HepG2 (cell line): ENCODE results near the gene CSDE1. TPM values are rescaled to one million over a fixed set of nuclear protein-coding genes. Genes with fewer than 3 reads are reported as not detected.
A peak's percentile ranks its signal among the peaks of the same experiment; 100 is the strongest.

Experiments
- HNF1A ChIP-seq, 2 experiments: sonication (generic) in 1 of 2; formaldehyde crosslinking in 1 of 2; IDR thresholded peaks; 2 replicates each; pipeline versions ENCODE4 v1.4.0 to v1.6.1; 2016 to 2020; ENCODE audit warnings: borderline replicate concordance in 1 of 2, low read depth in 1 of 2, mild to moderate bottlenecking in 1 of 2, missing genetic modification reagents in 1 of 2
- JUNB ChIP-seq: sonication (generic); formaldehyde crosslinking; IDR thresholded peaks from 2 replicates; pipeline ENCODE4 v1.8.0; 2022; ENCODE audit warnings: missing genetic modification reagents, mild to moderate bottlenecking, borderline replicate concordance
- KLF6 ChIP-seq: IDR thresholded peaks from 2 replicates; pipeline ENCODE4 v1.8.0; 2016; ENCODE audit warnings: missing biosample characterization, missing genetic modification reagents
- PBX3 ChIP-seq: sonication (generic); formaldehyde crosslinking; IDR thresholded peaks from 2 replicates; pipeline ENCODE4 v1.8.1; 2023; ENCODE audit warnings: missing genetic modification reagents, inconsistent platforms, borderline replicate concordance
- PRMT3 ChIP-seq: sonication (generic); formaldehyde crosslinking; IDR thresholded peaks from 2 replicates; pipeline ENCODE4 v1.8.1; 2022; ENCODE audit warnings: low read depth, mild to moderate bottlenecking, moderate library complexity, missing genetic modification reagents, borderline replicate concordance
- RFXAP ChIP-seq: sonication (generic); formaldehyde crosslinking; IDR thresholded peaks from 2 replicates; pipeline ENCODE4 v1.4.0; 2020; ENCODE audit warnings: missing genetic modification reagents, borderline replicate concordance
- TP53 ChIP-seq: sonication (generic); formaldehyde crosslinking; conservative IDR thresholded peaks from 2 replicates; pipeline ENCODE4 v1.4.0; 2020; ENCODE audit warnings: missing genetic modification reagents
- TRIM22 ChIP-seq: fragments of 450-650 bp; IDR thresholded peaks from 2 replicates; pipeline ENCODE4 v1.6.1; 2017
- ZBED4 ChIP-seq: sonication (generic); formaldehyde crosslinking; IDR thresholded peaks from 2 replicates; pipeline ENCODE4 v1.4.0; 2020; ENCODE audit warnings: missing genetic modification reagents, borderline replicate concordance
- ZFYVE20 ChIP-seq: sonication (generic); formaldehyde crosslinking; IDR thresholded peaks from 2 replicates; pipeline ENCODE4 v1.8.0; 2023; ENCODE audit warnings: low read depth, mild to moderate bottlenecking, moderate library complexity, missing genetic modification reagents, borderline replicate concordance
- ZNF124 ChIP-seq: sonication (generic); formaldehyde crosslinking; IDR thresholded peaks from 2 replicates; pipeline ENCODE4 v1.4.0; 2020; ENCODE audit warnings: missing genetic modification reagents
- ZNF329 ChIP-seq: sonication (generic); formaldehyde crosslinking; IDR thresholded peaks from 2 replicates; pipeline ENCODE4 v1.9.0; 2021; ENCODE audit warnings: low read depth, mild to moderate bottlenecking, missing genetic modification reagents
- ZNF496 ChIP-seq: sonication (generic); formaldehyde crosslinking; IDR thresholded peaks from 2 replicates; pipeline ENCODE4 v1.8.1; 2023; ENCODE audit warnings: mild to moderate bottlenecking, moderate library complexity, missing genetic modification reagents; ENCODE audit not compliant: insufficient replicate concordance
- polyA plus RNA-seq, 8 experiments: library from polyadenylated mRNA; depleted of rRNA in 3 of 8; stranded (reverse) in 7 of 8; unstranded in 1 of 8; fragments of >200 nt; fragmentation: Illumina TruSeq in 4 of 8; extraction: Trizol in 4 of 8; gene quantifications; 2 replicates each; pipeline versions ENCODE4 v1.2.1 to v1.2.3, GENCODE V29; 2011 to 2016; ENCODE audit warnings: low read depth in 4 of 8, missing spikeins in 1 of 8, mixed read lengths in 1 of 8; ENCODE audit not compliant: insufficient read depth in 1 of 8
- total RNA-seq, 5 experiments: library from RNA; depleted of rRNA; stranded (reverse); fragments of >200 nt; fragmentation: Illumina TruSeq; extraction: Trizol; gene quantifications; 2 replicates each; pipeline ENCODE4 v1.2.3, GENCODE V29; 2016; ENCODE audit warnings: low read depth in 1 of 5
- TF ChIP-seq, protein P1 (sequence below): IDR thresholded peaks from 2 replicates; pipeline ENCODE4 v1.6.1; 2018; ENCODE audit warnings: missing genetic modification reagents

Gene CSDE1
- total and polyA plus RNA-seq, 2 of the 13 experiments (the other 11 are each of a cell fraction or from before 2014, with no cell fraction given): 150 to 313 TPM

DNA sequence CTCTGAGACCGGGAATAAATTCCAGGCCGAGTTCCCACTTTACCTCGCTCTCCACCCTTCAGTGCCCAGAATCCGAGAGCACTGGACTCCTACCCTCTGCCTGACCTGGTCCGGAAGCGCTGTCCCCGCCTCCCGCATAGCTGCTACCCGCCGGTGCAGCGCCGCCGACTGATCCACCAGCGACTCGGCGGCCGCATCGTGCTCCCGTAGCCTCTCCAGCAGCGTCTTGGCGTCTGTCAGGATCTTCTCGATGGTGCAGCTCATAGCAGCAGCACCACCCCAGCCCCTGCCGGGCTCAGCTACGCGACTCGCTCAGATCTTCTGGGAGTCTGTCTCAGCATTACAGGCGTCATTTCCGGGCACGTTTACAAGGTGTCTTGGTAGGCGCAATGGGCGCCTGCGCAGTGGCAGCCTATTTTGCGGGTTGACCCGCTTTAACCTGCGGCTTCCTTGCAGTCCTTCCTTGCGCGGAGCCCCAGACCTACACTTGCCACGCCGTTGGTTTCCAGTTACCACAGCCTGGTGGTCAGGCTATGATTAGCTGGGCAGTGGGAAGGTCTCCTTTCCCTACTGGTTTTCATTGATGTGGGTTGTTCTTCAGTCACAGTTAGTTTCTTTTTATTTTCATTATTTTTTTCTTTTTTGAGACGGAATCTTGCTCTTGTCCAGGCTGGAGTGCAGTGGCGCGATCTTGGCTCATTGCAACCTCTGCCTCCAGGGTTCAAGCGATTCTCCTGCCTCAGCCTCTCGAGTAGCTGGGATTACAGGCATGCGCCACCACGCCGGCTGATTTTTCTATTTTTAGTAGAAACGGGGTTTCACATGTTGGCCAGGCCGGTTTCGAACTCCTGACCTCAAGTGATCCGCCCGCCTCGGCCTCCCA, 22.8 kb upstream of the CSDE1 start, which contains the start of gene SIKE1 (continued):
- TF ChIP-seq, protein P1, sequence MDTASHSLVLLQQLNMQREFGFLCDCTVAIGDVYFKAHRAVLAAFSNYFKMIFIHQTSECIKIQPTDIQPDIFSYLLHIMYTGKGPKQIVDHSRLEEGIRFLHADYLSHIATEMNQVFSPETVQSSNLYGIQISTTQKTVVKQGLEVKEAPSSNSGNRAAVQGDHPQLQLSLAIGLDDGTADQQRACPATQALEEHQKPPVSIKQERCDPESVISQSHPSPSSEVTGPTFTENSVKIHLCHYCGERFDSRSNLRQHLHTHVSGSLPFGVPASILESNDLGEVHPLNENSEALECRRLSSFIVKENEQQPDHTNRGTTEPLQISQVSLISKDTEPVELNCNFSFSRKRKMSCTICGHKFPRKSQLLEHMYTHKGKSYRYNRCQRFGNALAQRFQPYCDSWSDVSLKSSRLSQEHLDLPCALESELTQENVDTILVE (CRISPR knock-in tag): peak; percentile 63; the same call in 1 of the 2 replicates
- TF ChIP-seq ZNF496 (no peak), JUNB (CRISPR knock-in tag) (no peak), TRIM22 (no peak), HNF1A (IDR thresholded peaks at IDR 0.05; ENCODE audit: low read depth) (no peak), HNF1A (CRISPR knock-in tag; IDR thresholded peaks at IDR 0.05; ENCODE audit: borderline replicate concordance) (peak; percentile 77), KLF6 (CRISPR knock-in tag) (peak; percentile 80; the same call in 1 of the 2 replicates), ZNF124 (CRISPR knock-in tag) (peak; percentile 46; the same call in 1 of the 2 replicates), PRMT3 (no peak), TP53 (CRISPR knock-in tag) (0 out of 2 replicates have a peak, but pooled peaks have one; percentile 66), PBX3 (CRISPR knock-in tag) (no peak), RFXAP (peak; percentile 63; the same call in 1 of the 2 replicates), ZFYVE20 (no peak), ZNF329 (CRISPR knock-in tag) (peak; percentile 65; the same call in 1 of the 2 replicates), ZBED4 (CRISPR knock-in tag) (peak; percentile 69)
